ENCODE results near the gene UNC5B. TPM values are rescaled to one million over a fixed set of nuclear protein-coding genes. Genes with fewer than 3 reads are reported as not detected.

Gene UNC5B
- total RNA-seq, 1 experiment from 2014 or later = 49.6 TPM

DNA sequence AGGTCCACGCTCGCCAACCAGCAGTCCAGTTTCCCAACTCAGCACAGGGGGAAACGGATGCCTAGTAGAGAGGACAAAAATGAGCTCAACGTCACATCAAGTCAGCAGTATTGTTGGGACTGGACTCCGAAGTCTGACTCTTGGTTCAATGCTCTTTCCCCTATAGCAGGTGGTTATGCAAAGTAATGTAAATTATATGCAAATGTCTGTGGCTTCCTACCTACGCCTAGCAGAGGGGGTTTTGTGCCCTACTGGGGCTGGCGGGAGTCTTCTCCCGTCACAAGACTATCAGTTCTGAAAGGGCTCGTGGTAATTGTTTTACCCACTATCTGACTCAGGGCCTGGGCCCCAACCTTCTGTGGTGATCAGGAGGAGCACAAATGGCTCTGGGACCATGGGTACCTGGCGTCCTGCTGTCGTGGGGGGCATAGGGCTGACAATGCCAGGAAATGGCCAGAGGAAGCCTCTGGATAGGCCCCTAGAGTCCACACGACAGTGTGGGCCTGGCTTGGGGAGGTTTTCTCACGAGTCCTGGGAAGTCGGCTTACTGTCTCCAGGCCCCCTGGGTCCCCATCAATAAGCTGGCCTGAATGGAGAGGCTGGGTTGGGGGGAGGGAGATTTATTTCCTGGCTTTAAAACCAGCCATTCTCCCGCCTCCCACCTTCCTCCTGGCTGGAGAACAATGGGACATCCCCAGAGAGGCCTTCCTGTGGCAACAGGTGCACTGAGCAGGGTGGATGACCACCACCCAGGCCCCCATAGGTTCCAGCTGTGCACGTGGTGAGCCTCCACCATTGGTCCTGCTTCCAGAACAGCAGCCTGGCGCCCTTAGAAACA is 41.8 kb downstream of the UNC5B start:
- CTCF ChIA-PET = interaction anchor here (1.1 to 6.0 kb wide), 6 partner anchors 12 to 351 kb away, joined by 3 to 45 read pairs (median 3); no protein-coding TSS in a partner anchor
- no peak overlapping the region for H3K27ac Mint-ChIP-seq

DNA sequence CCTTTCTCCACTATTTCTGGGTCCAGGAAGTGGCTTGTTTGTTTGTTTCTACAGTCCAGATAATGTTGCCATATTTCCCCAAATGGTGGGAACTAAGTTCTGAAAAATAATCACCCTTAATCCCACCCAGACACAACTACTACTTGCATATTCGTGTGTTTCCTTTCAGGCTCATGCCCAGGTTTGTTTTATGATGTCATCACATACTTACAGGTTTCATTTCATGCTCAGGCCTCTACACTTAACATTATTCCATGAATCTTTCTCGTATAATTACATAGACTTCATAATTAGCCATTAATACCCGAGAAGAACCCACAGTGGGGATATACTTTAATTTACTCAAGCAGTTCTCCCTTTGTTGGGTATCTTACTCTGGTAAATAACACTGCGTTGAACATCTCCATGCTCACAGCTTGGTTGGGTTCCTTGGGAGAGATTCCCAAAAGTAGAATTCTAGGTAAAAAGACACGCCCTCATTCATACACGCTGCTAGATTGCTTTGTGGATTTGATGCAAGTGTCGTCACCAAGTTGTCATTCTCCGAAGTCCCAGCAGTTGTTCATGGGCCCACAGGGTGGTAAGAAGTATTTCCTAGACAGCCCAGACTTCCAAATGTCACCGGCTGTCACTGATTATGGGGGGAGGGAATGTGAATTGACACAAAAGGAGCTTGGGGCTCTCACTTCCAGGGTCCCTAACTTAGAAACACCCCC is 42.6 kb downstream of the UNC5B start:
- Mint-ChIP-seq H3K27me3 (ENCODE audit: low read depth) (no peaks in the 10 kb centered on the region), H3K9me3 (peaks cover 5% of the 10 kb centered on the region; the same call in 1 of the 2 replicates), H3K4me3 (no peak overlapping the region), H3K36me3 (peaks cover 6% of the 10 kb centered on the region; the same call in 1 of the 2 replicates), H3K27ac (no peak overlapping the region), H3K4me1 (peaks cover 58% of the 10 kb centered on the region)
- ATAC-seq = no peak
- ChIA-PET POLR2A (interaction anchor here (1.5 kb wide), 1 partner anchor 38 kb away, joined by 4 read pairs; no protein-coding TSS in a partner anchor), CTCF (interaction anchor here (0.8 to 6.0 kb wide), 4 partner anchors 13 to 352 kb away, joined by 3 to 45 read pairs (median 4); no protein-coding TSS in a partner anchor)
- no peak for DNase-seq (ENCODE audit: low spot score)
- TF ChIP-seq KAT7 (CRISPR knock-in tag; IDR thresholded peaks at IDR 0.05; ENCODE audit: borderline replicate concordance) (no peak), GRHL2 (CRISPR knock-in tag; IDR thresholded peaks at IDR 0.05; ENCODE audit: insufficient replicate concordance, severe bottlenecking) (no peak), TEAD1 (CRISPR knock-in tag; IDR thresholded peaks at IDR 0.05) (no peak), NFATC4 (CRISPR knock-in tag; IDR thresholded peaks at IDR 0.05) (no peak), GTF2I (CRISPR knock-in tag; conservative IDR thresholded peaks at IDR 0.05) (no peak)
- TF ChIP-seq, protein P1, sequence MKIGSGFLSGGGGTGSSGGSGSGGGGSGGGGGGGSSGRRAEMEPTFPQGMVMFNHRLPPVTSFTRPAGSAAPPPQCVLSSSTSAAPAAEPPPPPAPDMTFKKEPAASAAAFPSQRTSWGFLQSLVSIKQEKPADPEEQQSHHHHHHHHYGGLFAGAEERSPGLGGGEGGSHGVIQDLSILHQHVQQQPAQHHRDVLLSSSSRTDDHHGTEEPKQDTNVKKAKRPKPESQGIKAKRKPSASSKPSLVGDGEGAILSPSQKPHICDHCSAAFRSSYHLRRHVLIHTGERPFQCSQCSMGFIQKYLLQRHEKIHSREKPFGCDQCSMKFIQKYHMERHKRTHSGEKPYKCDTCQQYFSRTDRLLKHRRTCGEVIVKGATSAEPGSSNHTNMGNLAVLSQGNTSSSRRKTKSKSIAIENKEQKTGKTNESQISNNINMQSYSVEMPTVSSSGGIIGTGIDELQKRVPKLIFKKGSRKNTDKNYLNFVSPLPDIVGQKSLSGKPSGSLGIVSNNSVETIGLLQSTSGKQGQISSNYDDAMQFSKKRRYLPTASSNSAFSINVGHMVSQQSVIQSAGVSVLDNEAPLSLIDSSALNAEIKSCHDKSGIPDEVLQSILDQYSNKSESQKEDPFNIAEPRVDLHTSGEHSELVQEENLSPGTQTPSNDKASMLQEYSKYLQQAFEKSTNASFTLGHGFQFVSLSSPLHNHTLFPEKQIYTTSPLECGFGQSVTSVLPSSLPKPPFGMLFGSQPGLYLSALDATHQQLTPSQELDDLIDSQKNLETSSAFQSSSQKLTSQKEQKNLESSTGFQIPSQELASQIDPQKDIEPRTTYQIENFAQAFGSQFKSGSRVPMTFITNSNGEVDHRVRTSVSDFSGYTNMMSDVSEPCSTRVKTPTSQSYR (CRISPR knock-in tag; IDR thresholded peaks at IDR 0.05) = no peak
- TF ChIP-seq, protein P2, sequence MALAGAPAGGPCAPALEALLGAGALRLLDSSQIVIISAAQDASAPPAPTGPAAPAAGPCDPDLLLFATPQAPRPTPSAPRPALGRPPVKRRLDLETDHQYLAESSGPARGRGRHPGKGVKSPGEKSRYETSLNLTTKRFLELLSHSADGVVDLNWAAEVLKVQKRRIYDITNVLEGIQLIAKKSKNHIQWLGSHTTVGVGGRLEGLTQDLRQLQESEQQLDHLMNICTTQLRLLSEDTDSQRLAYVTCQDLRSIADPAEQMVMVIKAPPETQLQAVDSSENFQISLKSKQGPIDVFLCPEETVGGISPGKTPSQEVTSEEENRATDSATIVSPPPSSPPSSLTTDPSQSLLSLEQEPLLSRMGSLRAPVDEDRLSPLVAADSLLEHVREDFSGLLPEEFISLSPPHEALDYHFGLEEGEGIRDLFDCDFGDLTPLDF (CRISPR knock-in tag; IDR thresholded peaks at IDR 0.05) = no peak
- TF ChIP-seq, protein P3, sequence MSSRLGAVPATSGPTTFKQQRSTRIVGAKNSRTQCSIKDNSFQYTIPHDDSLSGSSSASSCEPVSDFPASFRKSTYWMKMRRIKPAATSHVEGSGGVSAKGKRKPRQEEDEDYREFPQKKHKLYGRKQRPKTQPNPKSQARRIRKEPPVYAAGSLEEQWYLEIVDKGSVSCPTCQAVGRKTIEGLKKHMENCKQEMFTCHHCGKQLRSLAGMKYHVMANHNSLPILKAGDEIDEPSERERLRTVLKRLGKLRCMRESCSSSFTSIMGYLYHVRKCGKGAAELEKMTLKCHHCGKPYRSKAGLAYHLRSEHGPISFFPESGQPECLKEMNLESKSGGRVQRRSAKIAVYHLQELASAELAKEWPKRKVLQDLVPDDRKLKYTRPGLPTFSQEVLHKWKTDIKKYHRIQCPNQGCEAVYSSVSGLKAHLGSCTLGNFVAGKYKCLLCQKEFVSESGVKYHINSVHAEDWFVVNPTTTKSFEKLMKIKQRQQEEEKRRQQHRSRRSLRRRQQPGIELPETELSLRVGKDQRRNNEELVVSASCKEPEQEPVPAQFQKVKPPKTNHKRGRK (CRISPR knock-in tag; IDR thresholded peaks at IDR 0.05; ENCODE audit: borderline replicate concordance) = no peak
- TF ChIP-seq, protein P4, sequence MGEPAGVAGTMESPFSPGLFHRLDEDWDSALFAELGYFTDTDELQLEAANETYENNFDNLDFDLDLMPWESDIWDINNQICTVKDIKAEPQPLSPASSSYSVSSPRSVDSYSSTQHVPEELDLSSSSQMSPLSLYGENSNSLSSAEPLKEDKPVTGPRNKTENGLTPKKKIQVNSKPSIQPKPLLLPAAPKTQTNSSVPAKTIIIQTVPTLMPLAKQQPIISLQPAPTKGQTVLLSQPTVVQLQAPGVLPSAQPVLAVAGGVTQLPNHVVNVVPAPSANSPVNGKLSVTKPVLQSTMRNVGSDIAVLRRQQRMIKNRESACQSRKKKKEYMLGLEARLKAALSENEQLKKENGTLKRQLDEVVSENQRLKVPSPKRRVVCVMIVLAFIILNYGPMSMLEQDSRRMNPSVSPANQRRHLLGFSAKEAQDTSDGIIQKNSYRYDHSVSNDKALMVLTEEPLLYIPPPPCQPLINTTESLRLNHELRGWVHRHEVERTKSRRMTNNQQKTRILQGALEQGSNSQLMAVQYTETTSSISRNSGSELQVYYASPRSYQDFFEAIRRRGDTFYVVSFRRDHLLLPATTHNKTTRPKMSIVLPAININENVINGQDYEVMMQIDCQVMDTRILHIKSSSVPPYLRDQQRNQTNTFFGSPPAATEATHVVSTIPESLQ (CRISPR knock-in tag; IDR thresholded peaks at IDR 0.05) = no peak
- TF ChIP-seq, protein P5, sequence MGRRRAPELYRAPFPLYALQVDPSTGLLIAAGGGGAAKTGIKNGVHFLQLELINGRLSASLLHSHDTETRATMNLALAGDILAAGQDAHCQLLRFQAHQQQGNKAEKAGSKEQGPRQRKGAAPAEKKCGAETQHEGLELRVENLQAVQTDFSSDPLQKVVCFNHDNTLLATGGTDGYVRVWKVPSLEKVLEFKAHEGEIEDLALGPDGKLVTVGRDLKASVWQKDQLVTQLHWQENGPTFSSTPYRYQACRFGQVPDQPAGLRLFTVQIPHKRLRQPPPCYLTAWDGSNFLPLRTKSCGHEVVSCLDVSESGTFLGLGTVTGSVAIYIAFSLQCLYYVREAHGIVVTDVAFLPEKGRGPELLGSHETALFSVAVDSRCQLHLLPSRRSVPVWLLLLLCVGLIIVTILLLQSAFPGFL (CRISPR knock-in tag; IDR thresholded peaks at IDR 0.05; ENCODE audit: borderline replicate concordance) = no peak
- TF ChIP-seq, protein P6, sequence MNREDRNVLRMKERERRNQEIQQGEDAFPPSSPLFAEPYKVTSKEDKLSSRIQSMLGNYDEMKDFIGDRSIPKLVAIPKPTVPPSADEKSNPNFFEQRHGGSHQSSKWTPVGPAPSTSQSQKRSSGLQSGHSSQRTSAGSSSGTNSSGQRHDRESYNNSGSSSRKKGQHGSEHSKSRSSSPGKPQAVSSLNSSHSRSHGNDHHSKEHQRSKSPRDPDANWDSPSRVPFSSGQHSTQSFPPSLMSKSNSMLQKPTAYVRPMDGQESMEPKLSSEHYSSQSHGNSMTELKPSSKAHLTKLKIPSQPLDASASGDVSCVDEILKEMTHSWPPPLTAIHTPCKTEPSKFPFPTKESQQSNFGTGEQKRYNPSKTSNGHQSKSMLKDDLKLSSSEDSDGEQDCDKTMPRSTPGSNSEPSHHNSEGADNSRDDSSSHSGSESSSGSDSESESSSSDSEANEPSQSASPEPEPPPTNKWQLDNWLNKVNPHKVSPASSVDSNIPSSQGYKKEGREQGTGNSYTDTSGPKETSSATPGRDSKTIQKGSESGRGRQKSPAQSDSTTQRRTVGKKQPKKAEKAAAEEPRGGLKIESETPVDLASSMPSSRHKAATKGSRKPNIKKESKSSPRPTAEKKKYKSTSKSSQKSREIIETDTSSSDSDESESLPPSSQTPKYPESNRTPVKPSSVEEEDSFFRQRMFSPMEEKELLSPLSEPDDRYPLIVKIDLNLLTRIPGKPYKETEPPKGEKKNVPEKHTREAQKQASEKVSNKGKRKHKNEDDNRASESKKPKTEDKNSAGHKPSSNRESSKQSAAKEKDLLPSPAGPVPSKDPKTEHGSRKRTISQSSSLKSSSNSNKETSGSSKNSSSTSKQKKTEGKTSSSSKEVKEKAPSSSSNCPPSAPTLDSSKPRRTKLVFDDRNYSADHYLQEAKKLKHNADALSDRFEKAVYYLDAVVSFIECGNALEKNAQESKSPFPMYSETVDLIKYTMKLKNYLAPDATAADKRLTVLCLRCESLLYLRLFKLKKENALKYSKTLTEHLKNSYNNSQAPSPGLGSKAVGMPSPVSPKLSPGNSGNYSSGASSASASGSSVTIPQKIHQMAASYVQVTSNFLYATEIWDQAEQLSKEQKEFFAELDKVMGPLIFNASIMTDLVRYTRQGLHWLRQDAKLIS (CRISPR knock-in tag; IDR thresholded peaks at IDR 0.05; ENCODE audit: borderline replicate concordance) = no peak

More for the DNA sequence above, 41.8 kb downstream of the UNC5B start:
- Mint-ChIP-seq H3K4me3 (no peak overlapping the region), H3K36me3 (peaks cover 6% of the 10 kb centered on the region; the same call in 1 of the 2 replicates), H3K9me3 (peaks cover 5% of the 10 kb centered on the region; the same call in 1 of the 2 replicates), H3K27me3 (ENCODE audit: low read depth) (no peaks in the 10 kb centered on the region), H3K4me1 (peaks cover 54% of the 10 kb centered on the region)
- peak; percentile 58 for ATAC-seq
- POLR2A ChIA-PET = interaction anchor here (1.5 kb wide), 1 partner anchor 37 kb away, joined by 4 read pairs; no protein-coding TSS in a partner anchor
- no peak for DNase-seq (ENCODE audit: low spot score)
- TF ChIP-seq ZNF423 (CRISPR knock-in tag; IDR thresholded peaks at IDR 0.05) = peak; percentile 80; the same call in 1 of the 2 replicates
- TF ChIP-seq TEAD1 (CRISPR knock-in tag; IDR thresholded peaks at IDR 0.05) = peak; percentile 33; the same call in 1 of the 2 replicates
- no peak for TF ChIP-seq ZNF317 (CRISPR knock-in tag; IDR thresholded peaks at IDR 0.05; ENCODE audit: borderline replicate concordance, low read depth)
- TF ChIP-seq TP53 (CRISPR knock-in tag; IDR thresholded peaks at IDR 0.05) = no peak
- TF ChIP-seq, protein P7, sequence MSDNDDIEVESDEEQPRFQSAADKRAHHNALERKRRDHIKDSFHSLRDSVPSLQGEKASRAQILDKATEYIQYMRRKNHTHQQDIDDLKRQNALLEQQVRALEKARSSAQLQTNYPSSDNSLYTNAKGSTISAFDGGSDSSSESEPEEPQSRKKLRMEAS (CRISPR knock-in tag; IDR thresholded peaks at IDR 0.05) = 0 out of 2 replicates have a peak, but pooled peaks have one; percentile 32
- TF ChIP-seq ZNF232 (CRISPR knock-in tag; IDR thresholded peaks at IDR 0.05) = no peak
- TF ChIP-seq, protein P8, sequence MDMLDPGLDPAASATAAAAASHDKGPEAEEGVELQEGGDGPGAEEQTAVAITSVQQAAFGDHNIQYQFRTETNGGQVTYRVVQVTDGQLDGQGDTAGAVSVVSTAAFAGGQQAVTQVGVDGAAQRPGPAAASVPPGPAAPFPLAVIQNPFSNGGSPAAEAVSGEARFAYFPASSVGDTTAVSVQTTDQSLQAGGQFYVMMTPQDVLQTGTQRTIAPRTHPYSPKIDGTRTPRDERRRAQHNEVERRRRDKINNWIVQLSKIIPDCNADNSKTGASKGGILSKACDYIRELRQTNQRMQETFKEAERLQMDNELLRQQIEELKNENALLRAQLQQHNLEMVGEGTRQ (CRISPR knock-in tag; IDR thresholded peaks at IDR 0.05) = 0 out of 2 replicates have a peak, but pooled peaks have one; percentile 7
- TF ChIP-seq IRF2 (CRISPR knock-in tag; IDR thresholded peaks at IDR 0.05; ENCODE audit: borderline replicate concordance, low read depth) = no peak

Data from WTC11 (cell line).